ENCODE data around the gene CHMP1B. TPM values are rescaled to one million over a fixed set of nuclear protein-coding genes. Genes with fewer than 3 reads are reported as not detected.

The CHMP1B gene
- total RNA-seq, 2 donors from 2014 or later = 19.3 to 25.7 TPM

DNA sequence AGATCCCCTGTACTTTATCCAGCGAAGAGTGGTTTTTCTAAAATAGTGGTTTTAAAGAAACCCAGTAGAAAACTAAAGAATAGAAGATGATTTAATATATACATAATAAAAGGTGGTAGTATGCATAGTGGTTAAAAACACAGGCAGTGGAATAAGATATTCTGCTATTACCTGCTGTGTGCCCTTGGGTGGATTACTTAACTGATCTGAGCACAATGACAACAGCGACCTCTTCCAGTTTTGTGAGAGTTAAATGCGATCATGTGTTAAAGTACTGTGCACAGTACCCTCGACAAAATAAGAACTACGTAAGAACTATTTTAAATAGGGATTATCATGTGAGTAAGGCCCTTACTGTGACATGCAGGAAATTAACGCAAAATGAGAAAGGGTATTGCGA, 30.0 kb upstream of the CHMP1B start:
- Mint-ChIP-seq H3K27ac (no peak overlapping the region), H3K27me3 (peaks cover 0 to under 1% of the 10 kb centered on the region in 2 donors), H3K36me3 (no peaks in the 10 kb centered on the region), H3K9me3 (no peaks in the 10 kb centered on the region), H3K4me3 (no peak overlapping the region), H3K4me1 (ENCODE audit: low read depth in 2 of 2) (no peaks in the 10 kb centered on the region)
- ATAC-seq (no peak), DNase-seq (ENCODE audit: low spot score) (no peak)

DNA sequence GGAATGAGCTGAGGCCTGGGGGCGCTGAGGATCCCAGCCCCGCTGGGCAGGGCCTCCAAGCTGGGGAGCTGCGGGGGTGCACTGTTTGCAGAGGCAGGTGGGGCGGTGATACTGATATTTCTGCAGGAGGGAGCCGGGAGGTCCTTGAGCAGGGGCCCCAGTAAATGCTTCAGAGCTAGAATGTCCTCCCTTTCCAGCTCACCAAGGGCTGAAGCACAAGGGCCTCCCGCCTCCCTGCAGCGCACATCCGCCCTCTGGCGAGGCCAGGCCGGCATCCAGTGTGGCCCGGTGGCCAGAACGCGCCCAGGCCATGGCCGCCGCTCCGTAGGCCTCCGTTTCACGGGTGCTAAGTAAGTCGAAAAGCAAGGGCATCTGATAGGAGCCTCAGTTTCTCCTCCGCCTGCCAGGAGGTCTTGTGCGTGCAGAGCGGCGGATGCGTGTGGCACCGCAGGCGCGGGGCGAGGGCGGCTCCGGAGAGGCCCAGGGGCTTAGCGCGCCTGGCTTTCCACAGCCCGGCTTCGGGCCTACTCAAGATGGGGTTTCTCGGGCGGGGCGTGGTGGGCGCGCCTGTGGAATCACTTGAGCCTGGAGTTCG, 29.5 kb upstream of the CHMP1B start:
- Mint-ChIP-seq H3K36me3 (no peaks in the 10 kb centered on the region), H3K4me3 (no peak overlapping the region), H3K4me1 (ENCODE audit: low read depth in 2 of 2) (no peaks in the 10 kb centered on the region), H3K27ac (no peak overlapping the region), H3K27me3 (peaks cover 0 to 5% of the 10 kb centered on the region in 2 donors), H3K9me3 (no peaks in the 10 kb centered on the region)
- no peak for DNase-seq (ENCODE audit: low spot score)
- ATAC-seq = no peak

GRCh38 chr18:11823545-11823944, 27.7 kb upstream of the CHMP1B start:
- ATAC-seq (no peak), DNase-seq (ENCODE audit: low spot score) (no peak)
- Mint-ChIP-seq H3K9me3 (no peaks in the 10 kb centered on the region), H3K4me3 (no peak overlapping the region), H3K27ac (no peak overlapping the region), H3K4me1 (ENCODE audit: low read depth in 2 of 2) (peaks cover 0 to 3% of the 10 kb centered on the region in 2 donors), H3K36me3 (no peaks in the 10 kb centered on the region), H3K27me3 (peaks cover 0 to 5% of the 10 kb centered on the region in 2 donors)

- DNase-seq (ENCODE audit: low spot score) = no peak
- no peak for ATAC-seq
- Mint-ChIP-seq H3K4me1 (ENCODE audit: low read depth in 2 of 2) (peaks cover 0 to 13% of the 10 kb centered on the region in 2 donors), H3K27me3 (peaks cover 0 to 5% of the 10 kb centered on the region in 2 donors), H3K27ac (no peak overlapping the region), H3K9me3 (no peaks in the 10 kb centered on the region), H3K4me3 (no peak overlapping the region), H3K36me3 (no peaks in the 10 kb centered on the region)
These were observed 24.4 kb upstream of the CHMP1B start for GRCh38 chr18:11826836-11827235.

GRCh38 chr18:11828786-11829432, 22.3 kb upstream of the CHMP1B start:
- Mint-ChIP-seq H3K27me3 (peaks cover 0 to 8% of the 10 kb centered on the region in 2 donors), H3K9me3 (no peaks in the 10 kb centered on the region), H3K27ac (peak overlapping the region in 1 of 2 donors; percentile 49), H3K36me3 (no peaks in the 10 kb centered on the region), H3K4me1 (ENCODE audit: low read depth in 2 of 2) (peaks cover 0 to 13% of the 10 kb centered on the region in 2 donors), H3K4me3 (no peak overlapping the region)
- DNase-seq (ENCODE audit: low spot score) = no peak
- peak; percentile 85 to 88 for ATAC-seq

DNA sequence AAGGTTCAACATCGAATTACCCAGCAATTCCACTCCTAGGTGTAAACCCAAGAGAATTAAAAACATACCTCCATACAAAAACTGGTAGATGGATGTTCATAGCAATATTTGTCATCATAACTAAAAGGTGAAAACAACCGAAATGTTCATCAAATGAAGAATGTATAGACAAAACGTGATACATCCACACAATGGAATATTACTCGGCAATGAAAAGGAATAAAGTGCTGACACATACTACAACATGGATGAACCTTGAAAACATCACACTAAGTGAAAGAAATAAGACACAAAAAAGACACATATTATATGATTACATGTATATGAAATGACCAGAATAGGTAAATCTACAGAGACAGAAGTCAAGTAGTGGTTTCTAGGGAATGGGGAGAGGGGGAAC, 20.6 kb upstream of the CHMP1B start:
- Mint-ChIP-seq H3K4me3 (no peak overlapping the region), H3K9me3 (no peaks in the 10 kb centered on the region), H3K27ac (no peak overlapping the region), H3K36me3 (no peaks in the 10 kb centered on the region), H3K4me1 (ENCODE audit: low read depth in 2 of 2) (peaks cover 0 to 13% of the 10 kb centered on the region in 2 donors), H3K27me3 (peaks cover 0 to 8% of the 10 kb centered on the region in 2 donors)
- DNase-seq (ENCODE audit: low spot score) (no peak), ATAC-seq (no peak)

DNA sequence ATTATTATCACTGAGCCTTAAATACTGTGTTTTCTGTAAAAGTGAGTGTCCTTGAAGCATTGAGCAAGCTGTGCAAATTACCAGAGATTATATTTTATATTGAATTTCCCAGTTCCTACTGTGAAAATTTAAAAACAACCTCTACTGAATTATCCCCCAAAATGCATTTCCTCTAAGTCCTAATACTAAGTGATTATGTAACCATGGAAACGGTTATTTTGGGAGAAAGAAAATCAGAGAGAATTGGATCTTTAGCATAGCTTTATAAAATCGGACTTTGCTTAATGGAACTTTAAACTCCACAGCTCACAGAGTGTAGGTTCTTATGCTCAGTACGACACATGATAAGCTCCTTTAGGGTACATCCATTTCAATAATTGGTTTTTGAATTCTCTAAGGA, 19.3 kb upstream of the CHMP1B start:
- Mint-ChIP-seq H3K27me3 (peaks cover 0 to 2% of the 10 kb centered on the region in 2 donors), H3K4me1 (ENCODE audit: low read depth in 2 of 2) (peaks cover 0 to 13% of the 10 kb centered on the region in 2 donors), H3K27ac (no peak overlapping the region), H3K4me3 (no peak overlapping the region), H3K9me3 (no peaks in the 10 kb centered on the region), H3K36me3 (no peaks in the 10 kb centered on the region)
- ATAC-seq (no peak), DNase-seq (ENCODE audit: low spot score) (no peak)

GRCh38 chr18:11834772-11835171, 16.4 kb upstream of the CHMP1B start:
- DNase-seq (ENCODE audit: low spot score) = no peak
- Mint-ChIP-seq H3K27me3 (peaks cover 2 to 6% of the 10 kb centered on the region in 2 donors), H3K27ac (no peak overlapping the region), H3K9me3 (no peaks in the 10 kb centered on the region), H3K4me1 (ENCODE audit: low read depth in 2 of 2) (no peaks in the 10 kb centered on the region), H3K36me3 (no peaks in the 10 kb centered on the region), H3K4me3 (no peak overlapping the region)
- no peak for ATAC-seq

GRCh38 chr18:11839556-11839955, 11.7 kb upstream of the CHMP1B start:
- H3K9me3 Mint-ChIP-seq = no peaks in the 10 kb centered on the region
- peaks cover 0 to 6% of the 10 kb centered on the region in 2 donors for H3K27me3 Mint-ChIP-seq
- H3K4me3 Mint-ChIP-seq = no peak overlapping the region
- no peak for ATAC-seq
- H3K27ac Mint-ChIP-seq = no peak overlapping the region
- H3K4me1 Mint-ChIP-seq (ENCODE audit: low read depth in 2 of 2) = no peaks in the 10 kb centered on the region
- DNase-seq (ENCODE audit: low spot score) = no peak
- H3K36me3 Mint-ChIP-seq = no peaks in the 10 kb centered on the region

DNA sequence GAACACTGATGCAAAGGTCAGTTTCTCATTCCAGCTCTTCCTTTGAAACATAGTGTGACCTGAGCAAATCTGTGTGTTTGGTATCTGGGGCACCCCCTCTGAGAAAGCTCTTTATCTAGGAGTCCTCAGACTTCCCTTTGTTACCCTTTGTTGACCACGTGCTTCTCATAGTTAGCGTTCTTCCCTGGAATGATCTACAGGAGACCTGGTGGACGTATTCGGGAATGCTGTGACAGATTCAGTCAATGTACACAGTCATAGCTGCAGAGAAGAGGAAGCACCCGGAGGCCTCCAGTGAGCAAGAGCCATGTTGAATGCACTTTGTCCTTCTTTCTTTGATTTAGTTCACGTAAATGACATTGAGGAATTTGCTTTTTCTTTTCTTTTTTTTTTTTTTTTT, 10.7 kb upstream of the CHMP1B start:
- no peaks in the 10 kb centered on the region for H3K4me1 Mint-ChIP-seq (ENCODE audit: low read depth in 2 of 2)

GRCh38 chr18:11842562-11842961, 8.7 kb upstream of the CHMP1B start:
- H3K4me3 Mint-ChIP-seq = no peak overlapping the region
- H3K27ac Mint-ChIP-seq = no peak overlapping the region
- ATAC-seq (no peak), DNase-seq (ENCODE audit: low spot score) (no peak)
- no peaks in the 10 kb centered on the region for H3K36me3 Mint-ChIP-seq
- H3K4me1 Mint-ChIP-seq (ENCODE audit: low read depth in 2 of 2) = no peaks in the 10 kb centered on the region
- H3K27me3 Mint-ChIP-seq = peaks cover 0 to 6% of the 10 kb centered on the region in 2 donors
- no peaks in the 10 kb centered on the region for H3K9me3 Mint-ChIP-seq

More for the DNA sequence above, 10.7 kb upstream of the CHMP1B start:
- H3K36me3 Mint-ChIP-seq = no peaks in the 10 kb centered on the region
- H3K9me3 Mint-ChIP-seq = no peaks in the 10 kb centered on the region
- H3K4me3 Mint-ChIP-seq = no peak overlapping the region
- DNase-seq (ENCODE audit: low spot score) = no peak
- H3K27ac Mint-ChIP-seq = no peak overlapping the region
- ATAC-seq = no peak
- peaks cover 0 to 6% of the 10 kb centered on the region in 2 donors for H3K27me3 Mint-ChIP-seq

- Mint-ChIP-seq H3K36me3 (no peaks in the 10 kb centered on the region), H3K4me3 (no peak overlapping the region), H3K4me1 (ENCODE audit: low read depth in 2 of 2) (no peaks in the 10 kb centered on the region), H3K9me3 (no peaks in the 10 kb centered on the region), H3K27me3 (no peaks in the 10 kb centered on the region), H3K27ac (peak overlapping the region in 1 of 2 donors; percentile 9)
- DNase-seq (ENCODE audit: low spot score) (no peak), ATAC-seq (no peak)
These were observed 6.8 kb upstream of the CHMP1B start for GRCh38 chr18:11844436-11844835.

DNA sequence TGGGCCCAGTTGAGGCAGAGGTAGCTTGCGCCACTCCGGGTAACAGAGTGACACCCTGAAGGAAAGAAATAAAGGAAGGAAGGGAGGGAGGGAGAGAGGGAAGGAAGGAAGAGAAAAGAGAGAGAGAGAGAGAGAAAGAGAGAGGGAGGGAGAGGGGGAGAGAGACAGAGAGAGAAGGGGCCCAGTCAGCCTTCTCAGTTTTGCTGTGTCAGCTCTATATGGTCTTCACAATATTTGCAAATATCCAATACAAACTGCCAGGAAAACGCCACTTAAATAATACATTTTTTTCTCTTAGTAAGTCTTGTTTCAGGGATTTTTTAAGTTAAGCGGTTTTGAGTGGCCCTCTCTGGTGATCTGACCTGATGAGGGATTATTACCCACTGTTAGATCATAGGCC, 5.6 kb upstream of the CHMP1B start:
- DNase-seq (ENCODE audit: low spot score) = no peak
- Mint-ChIP-seq H3K4me3 (no peak overlapping the region), H3K4me1 (ENCODE audit: low read depth in 2 of 2) (peaks cover 10 to 11% of the 10 kb centered on the region in 2 donors), H3K27ac (peak overlapping the region in 1 of 2 donors; percentile 31), H3K9me3 (no peaks in the 10 kb centered on the region), H3K27me3 (no peaks in the 10 kb centered on the region), H3K36me3 (no peaks in the 10 kb centered on the region)
- ATAC-seq = no peak

GRCh38 chr18:11847811-11848210, 3.4 kb upstream of the CHMP1B start:
- peaks cover 21 to 22% of the 10 kb centered on the region in 2 donors for H3K4me1 Mint-ChIP-seq (ENCODE audit: low read depth in 2 of 2)
- H3K27me3 Mint-ChIP-seq = no peaks in the 10 kb centered on the region
- no peak overlapping the region for H3K4me3 Mint-ChIP-seq
- H3K9me3 Mint-ChIP-seq = no peaks in the 10 kb centered on the region
- no peak for DNase-seq (ENCODE audit: low spot score)
- ATAC-seq = no peak
- H3K36me3 Mint-ChIP-seq = peaks cover 5% of the 10 kb centered on the region
- no peak overlapping the region for H3K27ac Mint-ChIP-seq

All from natural killer cell treated with Interleukin-12 subunit alpha and Interleukin-12 subunit beta and Interleukin-15 and Interleukin-18, amount 100 ng/mL, for 72 hours (primary cell).